GM12878 (cell line): ENCODE results near the gene PMP22.

Source experiments
- CEBPB ChIP-seq, 2 experiments: fragments of 150-350 bp in 1 of 2; IDR thresholded peaks; 2 replicates each; pipeline ENCODE4 v1.6.1; 2012 to 2014; ENCODE audit warnings: low read depth in 2 of 2, low read length in 2 of 2, borderline replicate concordance in 1 of 2, inconsistent platforms in 1 of 2
- CTCF ChIP-seq, 3 experiments: IDR thresholded peaks in 2 of 3; conservative IDR thresholded peaks in 1 of 3; 2 replicates each; pipeline ENCODE4 v1.5.1; 2011; ENCODE audit warnings: low read depth in 3 of 3, low read length in 3 of 3, mild to moderate bottlenecking in 3 of 3, control low read depth in 2 of 3, moderate library complexity in 2 of 3, inconsistent platforms in 1 of 3, mixed read lengths in 1 of 3; ENCODE audit not compliant: control insufficient read depth in 2 of 3, insufficient read depth in 1 of 3; ENCODE audit errors: extremely low read depth in 1 of 3
- ETV6 ChIP-seq, 2 experiments: fragments of 450-650 bp in 1 of 2; IDR thresholded peaks in 1 of 2; conservative IDR thresholded peaks in 1 of 2; 2 replicates each; pipeline ENCODE4 v1.6.1; 2014; ENCODE audit warnings: antibody characterized with exemption in 1 of 2, borderline replicate concordance in 1 of 2, low read depth in 1 of 2, mild to moderate bottlenecking in 1 of 2, moderate library complexity in 1 of 2
- EZH2 ChIP-seq: IDR thresholded peaks from 2 replicates; pipeline ENCODE4 v1.6.1; 2012; ENCODE audit warnings: low read depth, mild to moderate bottlenecking, control low read depth, inconsistent platforms, low read length, borderline replicate concordance; ENCODE audit not compliant: control insufficient read depth
- HDGF ChIP-seq: fragments of 450-650 bp; IDR thresholded peaks from 2 replicates; pipeline ENCODE4 v1.6.1; 2016; ENCODE audit warnings: antibody characterized with exemption
- JUND ChIP-seq: IDR thresholded peaks from 2 replicates; pipeline ENCODE4 v1.6.1; 2012; ENCODE audit warnings: low read depth, mild to moderate bottlenecking, low read length, improper control_type of control experiment, moderate library complexity
- MYB ChIP-seq: fragments of 150-350 bp; IDR thresholded peaks from 2 replicates; pipeline ENCODE4 v1.6.1; 2014; ENCODE audit warnings: mild to moderate bottlenecking, low read depth, low read length, borderline replicate concordance
- POLR2A ChIP-seq: IDR thresholded peaks from 2 replicates; pipeline ENCODE4 v1.6.1; 2011; ENCODE audit warnings: low read depth, mild to moderate bottlenecking, low read length
- POLR2AphosphoS5 ChIP-seq: IDR thresholded peaks from 2 replicates; pipeline ENCODE4 v1.6.1; 2011; ENCODE audit warnings: mild to moderate bottlenecking, low read length, inconsistent platforms
- TAF1 ChIP-seq: IDR thresholded peaks from 2 replicates; pipeline ENCODE4 v1.6.1; 2011; ENCODE audit warnings: mild to moderate bottlenecking, low read depth, low read length, borderline replicate concordance
- TARDBP ChIP-seq: IDR thresholded peaks from 2 replicates; pipeline ENCODE4 v1.6.1; 2016; ENCODE audit warnings: borderline replicate concordance
- ZNF274 ChIP-seq: IDR thresholded peaks from one replicate; pipeline ENCODE4 v1.8.0; 2011; ENCODE audit not compliant: insufficient read length, insufficient read depth

- TF ChIP-seq TAF1 (no peak), EZH2 (no peak), ETV6 (conservative IDR thresholded peaks at IDR 0.05 in 1 of 2, IDR thresholded peaks at IDR 0.05 in 1 of 2; ENCODE audit: borderline replicate concordance in 1 of 2, low read depth in 1 of 2) (no peak), CTCF (IDR thresholded peaks at IDR 0.05 in 2 of 3, conservative IDR thresholded peaks at IDR 0.05 in 1 of 3; ENCODE audit: control insufficient read depth in 2 of 3, extremely low read depth in 1 of 3, insufficient read depth in 1 of 3, low read depth in 3 of 3, low read length in 3 of 3) (no peak), ZNF274 (no peak), CEBPB (IDR thresholded peaks at IDR 0.05; ENCODE audit: borderline replicate concordance in 1 of 2, low read depth in 2 of 2, low read length in 2 of 2) (no peak), TARDBP (no peak), POLR2A (no peak), POLR2AphosphoS5 (no peak), HDGF (no peak), JUND (no peak), MYB (no peak)
Measured at GRCh38 chr17:15263680-15264079, 1.4 kb downstream of the PMP22 start.
